DMS53 (cell line): ENCODE results near the gene BST2.

ENCODE experiments used
- DNase-seq: peaks from one replicate; lab custom pipeline; 2025; lab: John Stamatoyannopoulos, UW

BST2 gene, protein sequence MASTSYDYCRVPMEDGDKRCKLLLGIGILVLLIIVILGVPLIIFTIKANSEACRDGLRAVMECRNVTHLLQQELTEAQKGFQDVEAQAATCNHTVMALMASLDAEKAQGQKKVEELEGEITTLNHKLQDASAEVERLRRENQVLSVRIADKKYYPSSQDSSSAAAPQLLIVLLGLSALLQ

DNA sequence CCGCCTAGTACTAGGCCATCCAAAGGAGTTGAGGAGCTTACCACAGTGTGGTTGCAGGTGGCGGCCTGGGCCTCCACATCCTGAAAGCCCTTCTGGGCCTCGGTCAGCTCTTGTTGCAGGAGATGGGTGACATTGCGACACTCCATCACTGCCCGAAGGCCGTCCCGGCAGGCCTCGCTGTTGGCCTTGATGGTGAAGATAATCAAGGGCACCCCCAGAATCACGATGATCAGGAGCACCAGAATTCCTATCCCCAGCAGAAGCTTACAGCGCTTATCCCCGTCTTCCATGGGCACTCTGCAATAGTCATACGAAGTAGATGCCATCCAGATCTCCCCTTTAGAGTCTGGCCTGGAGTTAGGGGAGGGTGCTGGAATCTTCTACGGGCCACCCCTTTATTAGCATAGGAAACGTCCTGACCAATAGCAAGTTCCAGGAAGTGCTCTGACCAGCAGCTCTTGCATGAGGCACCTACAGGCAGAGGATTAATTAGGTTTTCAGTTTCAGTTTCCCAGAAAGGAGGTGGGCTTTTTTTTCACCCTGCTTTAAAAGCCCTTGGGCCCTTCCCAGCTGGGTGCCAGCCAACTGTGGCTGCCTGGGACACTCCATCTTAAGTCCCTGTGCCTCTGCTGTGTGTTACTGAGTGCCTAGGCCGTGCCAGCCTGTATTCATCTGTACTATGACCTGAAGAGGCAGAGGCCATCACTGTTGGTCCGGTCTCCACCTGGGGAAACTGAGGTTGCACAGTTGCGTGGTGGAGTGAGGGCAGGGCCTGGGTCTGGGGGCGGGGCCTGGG is at the start of gene BST2:
Gene BST2 (minus strand): TSS at position 381 of the 796 bp plus-strand sequence. CDS start 55 bp downstream, at position 326.
- DNase-seq: no peak

GRCh38 chr19:17454576-17455071 is 49.2 kb upstream of the BST2 start:
- no peak for DNase-seq

DNA sequence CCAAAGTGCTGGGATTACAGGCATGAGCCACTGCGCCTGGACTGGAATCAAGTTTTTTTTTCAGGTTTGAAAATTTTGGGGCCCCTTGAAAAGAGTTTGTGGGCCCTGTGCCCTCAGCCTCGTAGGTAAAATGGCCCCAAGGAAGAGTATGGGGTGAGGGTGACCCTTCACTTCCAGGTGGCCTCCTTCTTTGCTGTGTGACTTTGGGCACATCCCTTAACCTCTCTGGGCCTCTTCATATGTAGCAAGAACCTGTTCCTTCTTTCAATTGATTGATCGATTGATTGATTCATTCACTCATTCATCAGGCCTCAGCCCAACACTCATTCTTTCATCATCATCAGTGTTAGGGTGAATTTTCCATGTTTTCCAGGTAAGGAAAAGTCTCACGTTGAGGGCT is 46.4 kb upstream of the BST2 start:
- DNase-seq: no peak

- peak; percentile 49 for DNase-seq
These were observed 45.0 kb upstream of the BST2 start for GRCh38 chr19:17450264-17451075.

- peak; percentile 27 for DNase-seq
These were observed 42.9 kb upstream of the BST2 start, which contains the start of gene TMEM221 for GRCh38 chr19:17448131-17448967. Gene TMEM221, minus strand, starts transcription at chr19:17448668. Its CDS starts 206 bp downstream, at chr19:17448462.

GRCh38 chr19:17447704-17448130 is 42.3 kb upstream of the BST2 start:
- DNase-seq: no peak

GRCh38 chr19:17445526-17446165 is 40.2 kb upstream of the BST2 start:
- DNase-seq: no peak

DNA sequence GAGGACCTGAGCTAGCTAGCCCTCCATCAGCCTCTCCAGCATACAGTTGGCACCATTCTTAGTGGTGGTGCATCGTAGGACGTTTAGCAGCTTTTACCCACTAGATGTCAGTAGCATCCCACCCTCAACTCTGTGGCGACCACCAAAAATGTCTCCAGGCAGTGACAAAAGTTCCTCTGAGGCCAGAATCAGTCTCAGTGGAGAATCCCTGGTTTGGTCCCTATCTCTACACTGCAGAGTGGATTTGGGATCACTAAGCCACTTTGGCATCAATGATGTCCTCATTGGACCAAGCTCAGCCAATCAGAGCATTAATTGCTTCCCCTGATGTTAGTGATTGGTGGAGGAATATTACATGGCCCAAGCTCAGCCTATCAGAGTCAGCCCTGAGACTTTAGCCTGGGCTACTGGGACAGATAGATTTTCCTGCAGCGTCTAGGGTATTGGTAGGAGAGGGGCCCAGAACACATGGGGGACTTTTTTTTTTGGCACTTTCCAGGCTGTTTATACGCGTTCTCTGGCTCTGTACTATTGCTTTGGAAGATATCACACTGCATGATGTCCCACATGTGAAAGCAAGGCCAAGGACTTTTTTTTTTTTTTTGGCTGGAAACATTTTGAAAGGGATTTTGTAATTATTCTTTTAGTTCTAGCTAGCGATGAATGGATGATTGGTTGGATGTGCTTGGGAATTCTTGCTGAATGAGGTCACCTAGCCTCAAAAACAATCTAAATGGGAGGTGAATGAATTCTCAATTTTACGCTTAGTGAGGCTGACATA is 36.0 kb upstream of the BST2 start:
- peak; percentile 17 for DNase-seq

DNA sequence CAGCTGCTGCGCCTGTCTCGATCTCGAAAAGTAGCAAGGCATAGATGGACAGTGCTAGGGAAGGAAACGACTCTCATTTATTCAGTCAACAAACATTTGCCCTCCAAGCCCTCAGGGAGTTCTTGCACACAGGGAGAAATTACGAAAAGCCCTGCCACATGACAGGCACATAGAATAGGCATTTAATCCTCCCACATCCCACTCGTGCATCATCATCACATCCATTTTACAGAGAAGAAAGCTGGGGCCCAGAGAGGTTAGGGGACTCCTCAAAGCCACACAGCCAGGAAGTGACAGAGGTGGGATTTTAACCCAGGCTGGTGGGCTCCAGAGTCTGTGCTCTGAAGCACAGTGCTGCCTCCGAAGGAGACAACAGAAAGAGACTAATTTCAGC is 31.4 kb upstream of the BST2 start:
- no peak for DNase-seq

DNA sequence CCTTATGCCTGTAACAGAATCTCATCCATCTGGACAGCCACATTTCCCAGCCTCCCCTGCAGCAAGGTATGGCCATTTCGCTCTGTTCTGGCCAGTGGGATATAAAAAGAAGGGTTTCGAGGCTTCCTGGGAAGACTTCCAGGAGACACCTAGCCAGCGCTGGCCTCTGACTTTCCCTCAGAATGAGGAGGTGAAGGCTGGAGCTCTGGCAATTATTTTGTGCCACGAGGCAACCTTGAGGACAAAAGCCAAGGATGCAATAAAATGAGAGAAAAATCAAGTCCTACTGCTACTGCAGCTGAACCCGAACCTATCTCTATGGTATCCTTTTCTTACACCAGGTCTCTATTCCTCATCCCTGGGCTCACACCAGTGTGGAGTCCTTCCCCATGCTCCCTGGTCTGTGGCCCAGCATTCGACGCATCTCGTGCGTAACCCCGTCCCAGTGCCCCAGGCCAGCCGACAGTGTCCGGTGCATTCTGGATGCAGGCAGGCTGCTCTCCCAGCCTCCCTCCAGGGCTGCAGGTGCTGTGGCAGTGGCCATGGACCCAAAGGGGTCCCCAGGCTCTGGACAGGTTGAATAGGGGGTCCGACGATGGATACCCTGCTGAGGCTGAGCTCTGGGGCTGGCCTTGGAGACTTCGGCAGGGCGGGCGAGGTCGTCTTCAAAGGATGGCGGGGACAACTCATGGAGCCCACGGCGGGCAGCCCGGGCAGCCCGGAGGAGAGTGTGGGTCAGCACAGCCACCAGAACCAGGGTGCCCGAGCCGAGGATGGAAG is 30.9 kb upstream of the BST2 start:
- no peak for DNase-seq

GRCh38 chr19:17435218-17435617 is 29.8 kb upstream of the BST2 start:
- no peak for DNase-seq

DNA sequence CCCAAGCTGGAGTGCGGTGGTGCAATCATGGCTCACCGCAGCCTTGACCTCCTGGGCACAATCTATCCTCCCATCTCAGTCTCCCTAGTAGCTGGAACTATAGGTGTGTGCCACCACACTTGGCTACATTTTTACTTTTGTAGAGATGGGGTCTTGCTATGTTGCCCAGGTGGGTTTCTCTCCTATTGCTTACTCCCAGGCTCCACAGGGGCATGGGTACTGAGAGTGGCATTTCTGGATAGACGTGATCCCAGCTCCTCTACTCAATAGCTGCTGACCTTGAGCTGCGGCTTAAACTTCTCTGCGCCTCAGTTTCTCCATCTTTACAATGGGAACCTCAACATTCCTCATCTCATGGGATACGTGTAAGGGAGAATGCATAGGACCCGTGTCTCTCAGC is 26.0 kb upstream of the BST2 start:
- no peak for DNase-seq

DNA sequence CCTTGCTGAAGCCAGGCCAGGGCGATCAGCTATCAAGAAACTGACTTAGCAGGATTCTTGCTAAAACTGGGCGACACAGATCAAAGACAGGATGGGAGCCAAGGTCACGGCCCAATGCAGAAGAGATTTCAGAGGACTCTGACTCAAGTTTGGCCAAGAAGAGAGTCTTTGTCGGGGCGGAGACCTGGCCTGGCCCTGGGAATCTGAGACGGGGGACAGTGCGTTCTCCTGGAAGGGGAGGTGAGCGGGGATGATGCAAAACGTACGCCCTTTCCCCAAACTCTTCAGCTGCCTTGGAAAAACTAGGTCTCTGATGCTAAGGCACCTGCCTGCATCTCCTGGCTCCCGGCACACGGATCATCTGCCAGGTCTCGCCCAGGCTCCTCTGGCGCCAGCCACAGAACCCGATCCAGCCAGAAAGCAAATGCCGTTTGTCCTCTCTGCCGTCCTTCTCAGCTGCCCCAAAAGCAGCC is 24.2 kb upstream of the BST2 start:
- DNase-seq: no peak

DNA sequence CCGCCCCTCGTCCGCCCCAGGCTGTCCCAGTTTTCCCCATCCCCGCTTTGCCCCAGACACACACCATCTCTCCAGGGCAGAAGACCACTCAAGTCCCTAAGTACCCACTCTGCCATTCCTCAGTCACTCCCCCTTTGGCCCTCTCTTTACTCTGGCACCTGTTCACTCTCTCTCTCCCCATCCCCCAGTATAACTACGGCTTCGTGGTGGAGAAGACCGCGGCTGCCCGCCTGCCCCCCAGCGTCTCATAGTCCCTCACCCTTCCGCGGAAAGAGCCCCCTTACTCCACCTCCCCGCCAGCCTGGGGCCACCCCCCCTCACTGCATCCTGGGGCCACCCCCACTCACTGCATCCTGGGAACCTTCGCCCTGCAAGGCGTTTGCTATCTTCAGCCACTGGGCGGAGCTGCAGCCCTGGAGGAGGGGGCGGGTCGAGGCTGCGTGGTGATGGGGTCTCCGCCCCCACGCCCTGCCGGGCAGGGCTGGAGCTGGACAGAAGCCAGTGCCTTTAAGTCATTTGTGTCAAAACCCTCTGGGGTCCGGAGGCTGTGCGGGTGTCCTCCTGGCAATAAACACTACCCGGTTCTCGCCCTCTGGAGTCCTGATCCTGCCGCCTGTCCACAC is 19.4 kb upstream of the BST2 start:
- DNase-seq: peak; percentile 45

DNA sequence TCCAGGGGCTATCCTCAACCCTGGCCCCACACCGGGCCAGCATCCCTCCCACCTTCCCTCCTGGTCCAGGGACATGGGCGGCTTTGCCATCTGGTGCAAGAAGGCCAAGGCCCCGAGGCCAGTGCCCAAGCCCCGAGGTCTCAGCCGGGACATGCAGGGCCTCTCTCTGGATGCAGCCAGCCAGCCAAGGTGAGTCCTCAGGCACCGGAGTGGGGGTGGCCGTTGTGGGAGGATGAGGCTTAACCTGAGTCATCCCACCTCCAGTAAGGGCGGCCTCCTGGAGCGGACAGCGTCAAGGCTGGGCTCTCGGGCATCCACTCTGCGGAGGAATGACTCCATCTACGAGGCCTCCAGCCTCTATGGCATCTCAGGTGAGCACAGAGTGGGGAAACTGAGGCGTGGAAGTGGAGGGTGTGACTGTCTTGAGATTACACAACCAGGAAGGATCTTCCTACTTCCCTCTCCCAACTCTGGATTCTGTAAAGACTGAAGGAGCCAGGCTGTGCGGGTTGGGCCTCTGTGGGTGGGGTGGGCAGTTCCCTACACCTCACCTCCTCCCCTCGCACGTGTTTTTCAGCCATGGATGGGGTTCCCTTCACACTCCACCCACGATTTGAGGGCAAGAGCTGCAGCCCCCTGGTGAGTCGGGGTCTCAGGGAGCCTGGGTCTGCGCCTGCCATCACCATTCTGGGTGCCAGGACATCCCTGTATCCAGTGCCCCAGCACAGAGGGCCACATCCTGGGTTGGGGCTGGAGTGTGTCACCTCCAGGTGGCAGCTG is 18.2 kb upstream of the BST2 start:
- DNase-seq: no peak

- DNase-seq: no peak
These were observed 16.5 kb upstream of the BST2 start for GRCh38 chr19:17421942-17422341.

GRCh38 chr19:17420475-17420924 is 15.1 kb upstream of the BST2 start:
- peak; percentile 27 for DNase-seq
